Measurements from ENCODE around the gene CHD9NB.
"Not testable (repeated sequence)": the region's sequence is repeated elsewhere in the genome, so short reads cannot be mapped to it uniquely, and the experiment has no call there.

The CHD9NB gene

DNA sequence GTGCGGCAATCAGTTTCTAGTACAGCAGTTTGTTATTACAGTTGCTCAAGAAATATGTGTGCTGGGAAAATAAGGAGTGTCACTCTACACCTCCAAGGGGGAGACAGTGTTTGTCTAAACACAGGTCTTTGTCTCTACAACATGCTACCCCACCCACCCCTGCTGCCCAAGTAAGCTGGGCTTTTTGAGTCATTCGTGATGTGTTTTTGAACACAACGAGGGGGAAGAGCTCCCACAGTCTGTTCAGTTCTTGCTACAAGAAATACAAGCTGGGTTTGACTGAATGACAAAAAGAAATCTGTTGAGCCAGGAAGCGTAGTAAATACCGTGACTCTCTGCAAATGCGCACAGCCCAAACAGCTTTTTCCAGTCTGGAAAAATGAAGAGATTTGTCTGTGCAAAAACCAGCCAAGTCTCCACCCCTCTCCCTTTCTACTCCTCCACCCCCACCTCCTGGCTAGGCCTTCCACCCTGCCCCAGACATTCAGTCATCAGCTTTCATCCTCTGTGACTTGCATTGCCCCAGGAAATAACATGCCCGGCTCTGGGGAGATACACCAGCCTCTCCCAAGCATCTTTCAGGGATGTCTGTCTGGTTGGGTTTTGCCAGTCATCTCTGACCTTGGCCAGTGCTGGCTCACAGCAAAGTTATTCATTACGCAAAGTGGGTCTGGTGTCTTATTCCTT, 27.8 kb upstream of the CHD9NB start:
- Histone ChIP-seq H3K9me3 (ENCODE audit: low read depth, low read length) (no peaks in the 10 kb centered on the region), H3K36me3 (ENCODE audit: insufficient read depth, low read length) (no peaks in the 10 kb centered on the region), H3K4me3 (peak overlapping the region; percentile 61), H3K27ac (peak overlapping the region; percentile 74; the same call in 1 of the 2 replicates), H3K9ac (ENCODE audit: insufficient read length) (no peak overlapping the region)
- TF ChIP-seq EZH2 (IDR thresholded peaks at IDR 0.05), result no peak
- TF ChIP-seq POLR2AphosphoS5 (IDR thresholded peaks at IDR 0.05; ENCODE audit: borderline replicate concordance, low read depth, low read length), result no peak
- no peak for TF ChIP-seq FOXP2 (optimal IDR thresholded peaks at IDR 0.05; ENCODE audit: control extremely low read depth, extremely low read length, insufficient read depth)
- DNase-seq (ENCODE audit: low read depth, low spot score), result no peak

DNA sequence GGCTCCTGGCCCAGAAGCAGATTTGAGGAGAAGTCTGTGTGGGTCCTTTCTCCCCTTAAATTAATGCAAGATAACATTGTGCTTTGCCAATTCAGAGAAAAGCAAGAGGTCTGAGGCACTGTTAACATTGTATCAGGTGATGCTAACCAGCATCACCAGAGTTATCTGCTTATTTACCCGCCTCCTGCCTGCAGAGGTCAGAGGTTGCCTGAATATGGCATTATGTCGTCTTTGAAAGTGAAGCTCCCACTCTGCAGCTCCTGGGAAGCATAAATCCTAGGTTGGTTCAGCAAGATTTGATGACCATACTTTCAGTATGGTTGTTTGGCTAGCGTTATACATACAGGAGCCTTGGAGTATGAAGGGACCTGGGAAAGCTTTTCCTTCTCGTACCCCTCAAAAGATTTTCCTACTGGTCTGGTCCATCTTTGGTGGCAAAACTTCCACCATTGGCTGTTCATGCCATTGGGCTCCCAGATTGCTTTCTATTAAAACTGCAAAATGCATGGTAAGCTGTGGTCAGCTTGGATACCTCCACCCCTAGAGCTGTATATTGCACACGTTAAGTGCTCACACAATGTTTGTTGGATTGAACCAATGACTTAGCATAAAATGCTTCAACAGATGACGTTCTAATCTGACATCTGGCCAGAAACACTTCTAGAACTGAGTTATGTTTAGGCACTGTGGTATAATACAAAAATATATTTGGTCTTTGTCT, 26.2 kb upstream of the CHD9NB start:
- H3K4me3 ChIP-seq, result no peak overlapping the region
- no peak overlapping the region for H3K9ac ChIP-seq (ENCODE audit: insufficient read length)
- no peaks in the 10 kb centered on the region for H3K9me3 ChIP-seq (ENCODE audit: low read depth, low read length)
- no peak overlapping the region for H3K27ac ChIP-seq
- no peak for DNase-seq (ENCODE audit: low read depth, low spot score)
- no peaks in the 10 kb centered on the region for H3K36me3 ChIP-seq (ENCODE audit: insufficient read depth, low read length)
- TF ChIP-seq EZH2 (IDR thresholded peaks at IDR 0.05), result no peak
- no peak for TF ChIP-seq POLR2AphosphoS5 (IDR thresholded peaks at IDR 0.05; ENCODE audit: borderline replicate concordance, low read depth, low read length)
- TF ChIP-seq FOXP2 (optimal IDR thresholded peaks at IDR 0.05; ENCODE audit: control extremely low read depth, extremely low read length, insufficient read depth), result no peak

DNA sequence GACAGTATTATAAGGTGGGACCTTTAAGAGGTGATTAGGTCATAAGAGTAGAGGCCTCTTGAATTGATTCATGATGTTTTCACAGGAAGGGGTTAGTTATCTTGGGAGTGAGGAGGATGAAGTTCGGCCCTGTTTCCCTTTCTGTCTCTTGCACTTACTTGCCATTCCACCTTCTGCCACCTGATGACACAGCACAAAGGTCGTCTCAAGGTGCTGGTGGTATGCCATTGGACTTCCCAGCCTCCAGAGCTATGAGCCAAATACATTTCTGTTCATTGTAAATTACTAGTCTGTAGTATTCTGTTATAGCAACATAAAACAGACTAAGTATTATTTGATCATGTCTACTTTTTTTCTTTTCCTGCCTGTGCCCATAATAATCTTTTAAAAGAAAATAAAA, 25.6 kb upstream of the CHD9NB start:
- no peak overlapping the region for H3K4me3 ChIP-seq
- no peaks in the 10 kb centered on the region for H3K9me3 ChIP-seq (ENCODE audit: low read depth, low read length)
- no peak overlapping the region for H3K9ac ChIP-seq (ENCODE audit: insufficient read length)
- TF ChIP-seq POLR2AphosphoS5 (IDR thresholded peaks at IDR 0.05; ENCODE audit: borderline replicate concordance, low read depth, low read length) (no peak), EZH2 (IDR thresholded peaks at IDR 0.05) (no peak), FOXP2 (optimal IDR thresholded peaks at IDR 0.05; ENCODE audit: control extremely low read depth, extremely low read length, insufficient read depth) (no peak)
- DNase-seq (ENCODE audit: low read depth, low spot score), result no peak
- H3K27ac ChIP-seq, result no peak overlapping the region
- no peaks in the 10 kb centered on the region for H3K36me3 ChIP-seq (ENCODE audit: insufficient read depth, low read length)

DNA sequence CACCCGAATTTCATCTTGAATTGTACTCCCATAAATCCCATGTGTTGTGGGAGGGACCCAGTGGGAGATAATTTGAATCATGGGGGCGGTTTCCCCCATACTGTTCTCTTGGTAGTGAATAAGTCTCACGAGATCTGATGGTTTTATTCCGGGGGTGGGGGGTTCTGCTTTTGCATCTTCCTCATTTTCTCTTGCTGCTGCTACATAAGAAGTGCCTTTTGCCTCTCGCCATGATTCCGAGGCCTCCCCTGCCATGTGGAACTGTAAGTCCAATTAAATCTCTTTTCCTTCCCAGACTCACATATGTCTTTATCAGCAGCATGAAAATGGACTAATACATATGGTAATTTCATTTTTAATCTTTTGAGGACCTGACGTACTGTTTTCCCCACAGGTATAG, 22.8 kb upstream of the CHD9NB start:
- not testable (repeated sequence) for H3K27ac ChIP-seq; H3K36me3 ChIP-seq (ENCODE audit: insufficient read depth, low read length); H3K9ac ChIP-seq (ENCODE audit: insufficient read length); H3K9me3 ChIP-seq (ENCODE audit: low read depth, low read length); H3K4me3 ChIP-seq; DNase-seq (ENCODE audit: low read depth, low spot score)

DNA sequence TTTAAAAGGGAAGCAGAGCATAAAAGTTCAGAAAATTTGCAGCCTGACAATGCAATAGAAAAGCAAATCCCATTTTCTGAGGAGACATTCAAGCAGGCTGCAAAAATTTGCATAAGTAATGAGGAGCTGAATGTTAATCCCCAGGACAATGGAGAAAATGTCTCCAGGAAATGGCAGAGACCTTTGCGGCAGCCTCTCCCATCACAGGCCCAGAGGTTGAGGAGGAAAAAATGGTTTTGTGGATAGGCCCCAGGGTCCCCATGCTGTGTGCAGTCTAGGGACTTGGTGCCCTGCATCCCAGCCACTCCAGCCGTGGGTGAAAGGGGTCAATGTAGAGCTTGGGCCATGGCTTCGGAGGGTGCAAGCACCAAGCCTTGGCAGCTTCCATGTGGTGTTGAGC, 21.6 kb upstream of the CHD9NB start:
- not testable (repeated sequence) for DNase-seq (ENCODE audit: low read depth, low spot score); H3K9me3 ChIP-seq (ENCODE audit: low read depth, low read length); H3K9ac ChIP-seq (ENCODE audit: insufficient read length); H3K27ac ChIP-seq; H3K4me3 ChIP-seq; H3K36me3 ChIP-seq (ENCODE audit: insufficient read depth, low read length)

DNA sequence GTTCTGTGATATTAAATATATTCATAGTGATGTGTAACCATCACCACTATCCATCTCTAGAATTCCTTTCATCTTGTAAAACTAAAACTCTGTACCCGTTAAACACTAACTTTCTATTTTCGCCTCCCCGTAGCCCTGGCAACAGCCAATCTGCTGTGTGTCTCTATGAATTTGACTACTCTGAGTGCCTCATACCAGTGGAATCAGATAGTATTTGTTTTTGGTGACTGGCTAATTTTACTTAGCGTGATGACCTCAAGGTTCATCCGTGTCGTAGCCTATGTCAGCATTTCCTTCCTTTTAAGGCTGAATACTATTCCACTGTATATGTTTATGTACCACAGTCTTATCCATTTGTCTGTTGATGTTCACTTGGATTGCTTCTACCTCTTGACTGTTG, 20.3 kb upstream of the CHD9NB start:
- Histone ChIP-seq H3K4me3 (no peak overlapping the region), H3K27ac (no peak overlapping the region), H3K9me3 (ENCODE audit: low read depth, low read length) (no peaks in the 10 kb centered on the region), H3K36me3 (ENCODE audit: insufficient read depth, low read length) (no peaks in the 10 kb centered on the region), H3K9ac (ENCODE audit: insufficient read length) (no peak overlapping the region)
- no peak for TF ChIP-seq FOXP2 (optimal IDR thresholded peaks at IDR 0.05; ENCODE audit: control extremely low read depth, extremely low read length, insufficient read depth)
- no peak for TF ChIP-seq POLR2AphosphoS5 (IDR thresholded peaks at IDR 0.05; ENCODE audit: borderline replicate concordance, low read depth, low read length)
- TF ChIP-seq EZH2 (IDR thresholded peaks at IDR 0.05), result no peak
- no peak for DNase-seq (ENCODE audit: low read depth, low spot score)

DNA sequence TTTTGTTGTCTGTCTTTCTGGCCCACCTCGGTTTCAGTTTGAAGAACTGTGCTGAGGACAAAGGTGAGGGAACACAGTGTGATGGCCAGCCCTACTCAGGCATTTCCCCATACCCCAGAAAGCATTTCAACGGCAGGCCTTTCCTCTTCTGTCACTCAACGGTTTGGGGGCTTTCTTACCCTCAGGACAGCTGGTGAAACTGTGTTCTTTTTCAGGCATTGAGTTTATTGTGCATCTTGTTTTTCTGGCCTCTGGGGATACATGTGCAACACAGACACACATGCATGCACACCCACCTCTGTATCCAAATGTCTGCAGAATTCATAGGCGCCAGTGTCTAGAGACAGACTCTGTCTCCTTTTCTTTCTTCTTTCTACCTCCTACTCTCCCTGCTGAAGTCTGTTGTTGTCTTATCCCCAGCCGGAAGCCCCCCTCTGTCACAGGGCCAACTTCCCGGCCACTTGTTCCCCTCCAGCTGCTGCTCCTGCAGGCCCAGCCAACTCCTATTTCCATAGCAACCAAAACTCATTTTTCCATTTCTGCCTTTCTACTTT, 19.1 kb upstream of the CHD9NB start:
- peak overlapping the region; percentile 15; the same call in 1 of the 2 replicates for H3K4me3 ChIP-seq
- no peak for TF ChIP-seq POLR2AphosphoS5 (IDR thresholded peaks at IDR 0.05; ENCODE audit: borderline replicate concordance, low read depth, low read length)
- TF ChIP-seq FOXP2 (optimal IDR thresholded peaks at IDR 0.05; ENCODE audit: control extremely low read depth, extremely low read length, insufficient read depth), result no peak
- no peak for TF ChIP-seq EZH2 (IDR thresholded peaks at IDR 0.05)
- H3K9me3 ChIP-seq (ENCODE audit: low read depth, low read length), result no peaks in the 10 kb centered on the region
- H3K27ac ChIP-seq, result no peak overlapping the region
- no peak for DNase-seq (ENCODE audit: low read depth, low spot score)
- no peak overlapping the region for H3K9ac ChIP-seq (ENCODE audit: insufficient read length)
- H3K36me3 ChIP-seq (ENCODE audit: insufficient read depth, low read length), result no peaks in the 10 kb centered on the region

DNA sequence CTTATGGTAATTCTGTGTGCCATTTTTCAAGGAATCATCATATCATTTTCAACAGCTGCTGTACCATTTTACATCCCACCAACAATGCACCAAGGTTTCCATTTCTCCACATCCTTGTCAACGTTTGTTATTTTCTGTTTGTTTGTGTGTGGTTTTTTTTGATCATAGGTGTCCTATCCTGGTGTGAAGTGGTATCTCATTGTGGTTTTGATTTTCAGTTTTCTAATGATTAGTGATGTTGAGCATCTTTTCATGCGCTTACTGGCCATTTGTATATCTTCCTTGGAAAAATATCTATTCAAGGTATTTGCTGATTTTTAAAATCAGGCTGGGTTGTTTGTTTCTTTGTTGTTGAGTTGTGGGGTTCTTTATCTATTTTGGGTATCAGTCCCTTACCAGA, 17.1 kb upstream of the CHD9NB start:
- no peak for DNase-seq (ENCODE audit: low read depth, low spot score)
- Histone ChIP-seq H3K36me3 (ENCODE audit: insufficient read depth, low read length) (no peaks in the 10 kb centered on the region), H3K9me3 (ENCODE audit: low read depth, low read length) (no peaks in the 10 kb centered on the region), H3K9ac (ENCODE audit: insufficient read length) (no peak overlapping the region), H3K27ac (no peak overlapping the region), H3K4me3 (no peak overlapping the region)
- no peak for TF ChIP-seq EZH2 (IDR thresholded peaks at IDR 0.05)
- no peak for TF ChIP-seq POLR2AphosphoS5 (IDR thresholded peaks at IDR 0.05; ENCODE audit: borderline replicate concordance, low read depth, low read length)
- TF ChIP-seq FOXP2 (optimal IDR thresholded peaks at IDR 0.05; ENCODE audit: control extremely low read depth, extremely low read length, insufficient read depth), result no peak

DNA sequence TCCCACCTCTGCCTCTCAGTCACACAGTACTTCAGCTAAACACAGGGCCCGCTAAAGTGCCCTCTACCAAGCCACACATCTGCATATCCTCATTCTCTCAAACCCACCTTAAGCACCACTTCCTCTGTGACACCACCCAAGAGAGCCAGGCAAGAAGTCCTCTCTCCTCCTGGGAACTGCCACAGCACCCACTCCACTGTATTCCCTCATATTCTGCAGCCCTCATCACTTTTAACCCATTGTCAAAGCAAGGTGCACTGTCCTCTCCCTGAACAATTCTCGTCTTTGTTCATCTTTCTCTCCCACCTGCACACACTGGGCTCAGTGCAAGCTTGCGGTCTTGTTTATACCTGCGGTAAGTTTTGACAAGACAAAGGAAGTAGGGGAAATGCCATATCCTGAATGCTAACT, 15.7 kb upstream of the CHD9NB start:
- Histone ChIP-seq H3K9me3 (ENCODE audit: low read depth, low read length) (no peaks in the 10 kb centered on the region), H3K4me3 (no peak overlapping the region), H3K36me3 (ENCODE audit: insufficient read depth, low read length) (no peaks in the 10 kb centered on the region), H3K9ac (ENCODE audit: insufficient read length) (no peak overlapping the region), H3K27ac (no peak overlapping the region)
- DNase-seq (ENCODE audit: low read depth, low spot score), result no peak
- no peak for TF ChIP-seq EZH2 (IDR thresholded peaks at IDR 0.05)
- no peak for TF ChIP-seq POLR2AphosphoS5 (IDR thresholded peaks at IDR 0.05; ENCODE audit: borderline replicate concordance, low read depth, low read length)

All from SK-N-MC (cell line).